NCI-H524 (cell line): Measurements from ENCODE around the gene HTRA2.
A peak's percentile ranks its signal among the peaks of the same experiment; 100 is the strongest.

Experiments
- DNase-seq, 2 experiments: peaks; one replicate each; lab custom pipeline; 2025; lab: John Stamatoyannopoulos, UW

Gene HTRA2

DNA sequence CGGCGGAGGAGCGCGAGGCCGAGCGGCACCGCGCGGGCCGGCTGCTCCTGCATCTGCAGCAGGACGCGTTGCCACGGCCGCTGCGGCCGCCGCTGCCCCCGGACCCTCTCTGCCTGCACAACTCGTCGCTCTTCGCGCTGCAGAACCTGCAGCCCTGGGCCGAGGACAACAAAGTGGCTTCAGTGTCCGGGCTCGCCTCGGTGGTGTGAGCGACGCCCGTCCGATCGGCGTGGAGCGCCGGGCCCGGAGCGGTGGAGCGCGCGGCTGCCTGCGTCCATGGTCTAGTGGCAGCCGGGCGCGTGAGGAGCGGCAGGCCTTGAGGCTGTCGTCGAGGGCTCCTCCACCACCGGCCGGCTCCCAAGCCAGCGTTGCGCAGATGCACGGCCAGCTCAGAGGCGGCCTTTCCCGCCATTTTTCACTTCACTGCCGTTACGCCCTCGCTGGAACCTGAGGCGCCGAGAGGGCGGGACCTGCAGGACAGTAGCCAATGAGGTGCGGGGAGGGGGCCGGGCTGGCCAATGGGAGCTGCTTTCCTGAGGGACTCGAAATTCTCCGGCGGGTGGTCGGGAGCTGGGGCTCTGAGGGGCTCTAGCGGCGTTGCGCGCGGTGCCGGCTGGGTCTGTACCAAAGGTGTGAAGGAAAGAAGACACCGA lies 13.6 kb upstream of the HTRA2 start:
- DNase-seq, result peak in 1 of 2 experiments; percentile 18

DNA sequence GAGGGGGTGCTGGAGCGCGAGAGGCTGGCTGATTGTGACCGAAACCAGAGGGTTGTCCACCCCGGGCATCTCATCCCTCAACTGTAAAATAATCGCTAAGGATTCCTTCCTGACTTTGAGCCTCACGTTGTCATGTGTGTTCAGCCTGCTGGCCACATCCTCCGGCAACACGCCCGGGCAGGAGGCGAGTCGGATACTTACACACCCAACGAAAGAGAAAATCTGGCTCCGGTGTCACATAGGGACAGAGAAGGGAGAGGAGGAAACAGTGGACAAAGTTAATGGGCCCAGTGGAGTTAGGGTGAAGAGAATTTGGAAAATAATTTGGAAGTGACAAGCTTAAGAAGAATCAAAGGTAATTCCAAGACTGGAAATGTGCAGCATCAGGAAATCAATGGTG lies 13.1 kb upstream of the HTRA2 start:
- DNase-seq, result no peak

DNA sequence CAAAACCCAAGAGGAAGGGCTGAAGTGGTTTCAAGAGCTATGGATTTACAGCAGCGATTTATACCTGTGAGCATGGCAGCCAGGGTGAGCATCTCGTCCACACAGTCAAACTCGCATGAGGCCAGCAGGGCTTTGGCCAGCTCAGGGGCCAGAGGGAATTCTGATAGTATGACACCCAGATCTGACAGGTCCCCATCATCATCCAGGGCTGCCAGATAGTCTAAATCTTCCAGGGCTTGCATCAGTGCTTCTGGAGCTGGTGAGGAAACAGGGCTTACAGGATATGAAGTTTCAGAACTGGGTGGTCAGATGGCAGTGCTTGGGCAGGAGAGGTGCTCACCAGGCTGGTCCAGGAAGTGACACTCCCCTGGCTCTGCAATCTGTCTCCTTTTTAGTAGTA lies 7.2 kb upstream of the HTRA2 start:
- no peak for DNase-seq

DNA sequence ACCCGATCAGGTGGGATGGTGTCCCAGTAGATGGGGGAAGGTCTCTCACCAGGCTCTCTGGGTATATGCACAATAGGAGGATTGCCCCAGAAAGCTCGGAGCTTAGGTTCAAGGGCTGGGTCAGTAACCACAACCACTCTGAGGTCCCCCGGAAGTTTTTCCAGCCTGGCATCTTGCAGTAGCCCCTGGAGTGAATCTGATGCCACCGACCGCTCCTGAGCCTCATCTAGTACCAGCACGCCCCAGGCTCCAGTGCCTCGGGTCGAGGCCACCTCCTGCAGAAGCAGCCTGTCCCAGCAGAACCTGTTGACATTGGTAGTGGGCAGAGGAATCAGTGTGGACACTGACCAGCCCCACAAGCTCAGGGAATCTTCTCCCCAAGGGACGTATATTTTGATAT lies 5.7 kb upstream of the HTRA2 start:
- DNase-seq, result no peak

DNA sequence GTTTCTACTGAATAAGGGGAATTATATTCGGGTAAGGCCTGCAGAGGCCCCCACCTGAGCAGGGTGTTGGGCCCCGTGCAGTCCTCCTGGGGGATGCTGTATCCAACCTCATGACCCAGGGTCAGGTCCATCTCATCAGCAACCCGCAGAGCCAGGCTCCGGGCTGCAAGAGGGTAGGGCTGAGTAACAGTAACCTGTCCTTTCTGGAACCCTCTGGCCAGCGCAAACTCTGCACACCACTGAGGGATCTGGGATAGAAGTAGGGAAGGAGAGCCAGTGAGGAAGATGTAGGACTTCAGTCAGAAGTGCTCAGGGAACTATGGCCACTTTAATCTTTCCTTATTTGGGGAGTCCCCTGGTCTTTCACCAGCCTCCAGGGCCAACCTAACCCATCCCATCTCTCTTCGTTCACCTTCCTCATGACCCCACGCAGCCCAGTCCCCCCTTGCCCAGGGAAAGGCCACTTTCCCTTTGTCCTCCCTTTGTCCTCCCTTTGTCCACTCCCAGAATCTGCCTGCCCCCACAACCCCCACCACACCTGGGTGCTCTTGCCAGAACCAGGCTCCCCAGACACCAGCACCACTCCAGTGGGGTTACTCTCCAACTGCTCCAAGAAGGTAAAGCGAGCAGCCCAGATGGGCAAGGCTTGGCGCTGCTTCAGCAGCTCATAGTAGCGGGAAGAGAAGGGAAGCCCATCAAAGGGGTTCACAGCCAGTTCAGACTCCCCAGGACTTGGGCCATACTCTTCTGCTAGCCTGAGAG lies 4.6 kb upstream of the HTRA2 start:
- no peak for DNase-seq

DNA sequence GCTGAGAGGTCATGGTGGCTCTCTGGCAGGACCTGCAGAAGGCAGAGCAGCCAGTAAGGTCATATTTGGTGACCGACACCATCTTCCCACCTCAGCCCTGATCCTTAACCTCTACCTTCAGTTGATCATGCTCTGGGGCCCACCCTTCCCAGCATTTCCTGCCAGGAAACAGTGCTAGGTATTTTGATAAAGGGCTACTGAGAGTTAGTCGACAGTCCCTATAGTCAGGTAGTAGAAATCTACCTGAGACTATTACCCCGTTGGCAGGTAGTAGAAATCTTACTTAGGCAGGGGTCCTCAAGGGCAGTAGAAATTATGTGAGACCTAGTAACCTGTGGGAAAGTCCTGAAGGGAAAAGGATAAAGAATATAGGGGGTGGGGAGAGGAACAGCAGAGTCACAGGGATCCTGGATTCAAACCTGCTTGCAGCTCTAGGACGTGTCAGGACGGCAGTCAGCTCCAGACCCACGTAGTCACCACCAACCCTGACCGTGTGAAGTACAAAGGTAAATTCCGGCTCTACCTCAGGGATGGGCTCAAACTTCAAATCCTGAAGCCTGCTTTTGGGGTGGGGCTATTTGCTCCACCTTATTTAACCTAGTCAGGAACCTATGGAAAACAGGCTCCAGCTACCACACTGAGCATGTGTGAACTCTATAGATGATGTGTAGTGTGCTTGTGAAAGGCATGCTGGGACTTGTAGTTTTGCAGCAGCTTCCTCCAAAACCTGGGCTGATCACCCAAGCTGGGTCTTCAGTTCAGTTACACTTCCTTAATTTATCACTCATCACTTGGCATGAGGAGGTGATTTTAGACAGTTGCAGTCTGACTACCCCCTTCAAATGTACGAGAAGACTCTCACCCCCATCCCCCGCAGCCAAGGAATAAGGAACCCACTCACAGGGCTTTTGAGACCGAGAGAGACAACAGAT lies 3.8 kb upstream of the HTRA2 start, which contains the start of gene DQX1:
Gene DQX1 (minus strand): TSS at position 515 of the 932 bp plus-strand sequence. CDS start 502 bp downstream, at position 13.
- peak in 1 of 2 experiments; percentile 20 for DNase-seq

DNA sequence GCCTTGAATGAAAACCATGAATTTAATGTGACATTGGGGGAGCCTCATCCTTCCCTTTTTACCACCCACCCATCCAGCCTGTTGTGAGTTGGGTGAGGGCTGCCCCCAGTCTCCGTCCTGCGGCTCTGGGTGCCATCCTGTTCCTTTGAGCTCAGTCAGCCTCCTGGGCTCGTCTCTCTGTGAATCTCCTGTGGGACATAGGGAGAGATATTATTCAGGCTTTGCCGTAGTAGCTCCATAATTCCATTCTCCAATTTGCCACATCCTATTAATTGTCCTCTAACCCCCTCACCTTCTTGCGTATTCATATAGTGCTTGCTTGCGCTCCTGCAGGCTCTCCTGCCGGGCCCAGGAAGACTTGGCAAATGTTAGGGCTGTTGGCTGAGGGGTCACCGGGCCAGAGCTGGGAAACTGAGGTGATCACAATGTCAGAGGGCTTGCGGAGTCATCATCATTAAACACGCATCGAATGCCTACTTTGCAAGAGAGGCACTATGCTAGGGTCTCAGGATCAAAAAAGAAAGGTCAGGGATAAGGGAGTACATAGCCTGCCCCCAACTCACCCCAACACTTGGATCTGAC lies 3.0 kb upstream of the HTRA2 start:
- DNase-seq, result no peak

DNA sequence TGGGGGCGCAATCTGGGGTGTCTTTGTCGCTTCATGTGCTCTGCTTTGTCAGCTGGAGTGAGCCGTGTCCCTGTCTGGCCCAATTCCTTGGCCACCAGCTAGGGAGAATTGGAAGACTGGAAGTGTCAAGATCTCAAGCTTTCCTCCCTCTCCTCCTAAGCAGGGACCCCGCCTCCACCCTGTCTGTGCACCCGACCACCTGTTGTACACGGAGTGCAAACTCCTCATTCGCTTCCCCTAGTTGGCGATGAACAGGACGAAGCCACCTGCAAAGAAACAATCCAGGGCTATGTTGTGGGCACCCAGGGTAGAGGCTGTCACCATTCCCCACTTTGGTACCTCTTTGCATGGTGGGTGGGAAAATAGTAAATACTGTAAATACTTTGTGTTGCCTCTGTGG lies 2.0 kb upstream of the HTRA2 start:
- DNase-seq, result no peak

DNA sequence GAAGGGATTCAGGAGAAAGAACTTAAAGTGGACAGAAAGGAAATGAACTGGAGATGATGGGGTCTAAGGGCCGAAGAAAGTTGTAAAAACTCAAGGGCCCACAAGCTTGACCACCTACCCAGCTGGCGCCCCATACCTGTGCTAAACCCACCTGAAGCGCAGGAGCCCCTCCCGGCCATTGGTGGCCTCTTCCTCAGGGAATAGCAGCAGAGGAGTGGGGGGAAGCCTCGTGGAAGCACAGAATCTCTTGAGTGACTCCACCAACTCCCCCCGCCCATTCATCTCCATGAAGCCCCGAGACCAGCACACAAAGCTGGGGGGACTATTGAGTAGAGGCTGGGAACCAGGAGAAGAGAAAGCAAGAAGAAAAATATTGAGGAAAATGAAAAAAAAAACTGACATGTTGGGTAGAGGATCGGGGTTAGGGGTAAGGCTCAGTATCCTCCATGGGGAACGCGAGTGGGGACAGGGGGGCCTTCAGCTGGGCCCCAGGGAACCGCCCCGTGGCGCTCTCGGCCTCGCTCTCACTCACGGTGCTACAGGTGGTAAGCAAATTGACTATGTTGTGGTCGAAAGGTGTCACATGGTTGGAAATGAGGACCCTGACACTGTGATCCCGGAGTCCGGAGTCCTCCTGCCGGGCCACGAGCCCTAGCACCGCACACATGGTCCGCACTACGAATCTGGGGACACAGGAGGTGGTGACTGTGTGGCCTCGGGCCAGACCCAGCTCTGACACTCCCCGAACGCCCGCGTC lies 955 bp upstream of the HTRA2 start:
- DNase-seq, result no peak

DNA sequence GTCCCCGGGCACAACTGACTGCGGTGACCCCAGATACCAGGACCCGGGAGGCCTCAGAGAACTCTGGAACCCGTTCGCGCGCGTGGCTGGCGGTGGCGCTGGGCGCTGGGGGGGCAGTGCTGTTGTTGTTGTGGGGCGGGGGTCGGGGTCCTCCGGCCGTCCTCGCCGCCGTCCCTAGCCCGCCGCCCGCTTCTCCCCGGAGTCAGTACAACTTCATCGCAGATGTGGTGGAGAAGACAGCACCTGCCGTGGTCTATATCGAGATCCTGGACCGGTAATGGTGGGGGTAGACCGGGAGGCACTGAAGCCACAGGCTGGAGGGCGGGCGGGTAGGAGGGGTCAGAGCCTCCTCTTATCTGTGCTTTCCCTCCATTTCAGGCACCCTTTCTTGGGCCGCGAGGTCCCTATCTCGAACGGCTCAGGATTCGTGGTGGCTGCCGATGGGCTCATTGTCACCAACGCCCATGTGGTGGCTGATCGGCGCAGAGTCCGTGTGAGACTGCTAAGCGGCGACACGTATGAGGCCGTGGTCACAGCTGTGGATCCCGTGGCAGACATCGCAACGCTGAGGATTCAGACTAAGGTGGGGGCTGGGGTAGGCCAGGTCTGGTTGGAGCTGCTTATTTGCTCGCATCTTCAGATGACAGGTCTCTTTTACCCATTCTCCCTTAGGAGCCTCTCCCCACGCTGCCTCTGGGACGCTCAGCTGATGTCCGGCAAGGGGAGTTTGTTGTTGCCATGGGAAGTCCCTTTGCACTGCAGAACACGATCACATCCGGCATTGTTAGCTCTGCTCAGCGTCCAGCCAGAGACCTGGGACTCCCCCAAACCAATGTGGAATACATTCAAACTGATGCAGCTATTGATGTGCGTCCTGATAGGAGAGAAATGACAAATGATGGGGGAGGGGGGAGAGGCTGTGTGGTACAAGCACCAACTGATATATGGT lies 780 bp downstream of the HTRA2 start:
- DNase-seq, result peak in 1 of 2 experiments; percentile 30

DNA sequence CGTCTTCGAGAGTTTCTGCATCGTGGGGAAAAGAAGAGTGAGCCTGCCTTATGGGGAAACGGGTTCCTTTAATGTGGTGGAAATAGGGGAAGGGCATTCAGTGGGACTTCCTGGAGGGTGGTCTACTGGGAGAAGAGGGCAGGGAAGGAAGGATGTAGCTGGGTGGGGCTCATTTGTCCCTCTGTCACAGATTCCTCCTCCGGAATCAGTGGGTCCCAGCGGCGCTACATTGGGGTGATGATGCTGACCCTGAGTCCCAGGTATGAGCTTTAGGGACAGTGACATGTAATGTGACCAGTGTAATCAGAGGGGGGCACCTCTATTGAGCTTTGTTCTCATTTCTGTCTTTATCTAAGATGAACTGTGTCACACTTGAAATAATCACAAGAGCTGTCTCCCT lies 1.9 kb downstream of the HTRA2 start:
- no peak for DNase-seq

DNA sequence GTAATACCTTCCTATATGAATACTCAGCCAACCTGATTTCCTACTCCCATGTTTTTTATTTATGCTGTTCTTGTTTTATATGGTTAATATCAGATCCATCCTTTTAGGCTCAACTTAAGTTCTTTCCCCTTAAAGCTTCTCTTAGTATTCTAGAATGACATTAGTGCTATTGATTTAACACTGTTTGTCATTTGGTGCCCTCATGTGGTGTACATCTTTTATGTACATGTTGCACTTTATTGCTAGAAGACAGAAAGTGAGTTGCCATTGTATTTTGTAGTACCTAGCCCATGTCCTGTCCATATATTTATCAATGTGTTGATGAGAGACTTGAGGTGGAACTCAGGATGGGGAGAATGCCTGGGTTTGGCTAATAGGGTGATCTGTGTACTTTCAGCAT lies 2.5 kb downstream of the HTRA2 start:
- DNase-seq, result peak in 1 of 2 experiments; percentile 70

DNA sequence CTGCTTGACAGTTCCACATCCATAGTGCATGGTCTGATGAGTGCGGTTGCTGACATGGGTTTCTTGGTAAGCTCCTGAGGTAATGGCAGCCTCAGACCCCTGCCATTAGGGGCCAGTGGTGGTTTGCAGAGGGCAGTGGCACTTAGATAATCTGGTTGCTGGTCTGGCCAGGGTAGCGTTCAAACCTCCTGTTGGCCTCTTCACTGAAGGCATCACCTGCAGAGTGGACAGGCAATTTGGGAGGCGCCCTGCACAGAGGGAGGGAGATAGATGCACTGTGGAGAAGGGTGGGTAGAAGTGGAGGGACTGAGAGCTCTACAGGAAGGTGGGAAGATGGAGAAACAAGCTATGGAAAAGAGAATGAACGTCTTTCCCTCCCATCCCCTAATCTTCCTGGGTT lies 3.7 kb downstream of the HTRA2 start:
- DNase-seq, result no peak

DNA sequence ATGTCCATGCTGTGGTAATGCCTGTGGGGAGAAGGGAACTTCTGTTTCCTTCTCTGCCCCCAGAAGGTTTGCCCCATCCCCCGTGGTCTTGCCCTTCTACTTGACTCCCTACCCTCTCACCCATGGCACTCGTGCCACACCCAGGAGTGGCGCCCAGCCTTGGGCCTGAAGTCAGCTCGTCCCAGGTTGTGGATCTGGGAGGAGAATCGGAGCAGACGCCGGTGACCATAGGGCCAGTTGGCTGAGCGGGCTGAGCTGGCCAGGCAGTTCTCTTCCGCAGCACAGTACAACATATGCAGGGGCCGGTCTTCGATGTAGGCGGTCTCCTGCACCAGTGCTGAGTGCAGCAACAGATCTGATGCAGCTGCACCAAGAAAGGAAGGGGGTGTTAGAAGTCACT lies 4.7 kb downstream of the HTRA2 start:
- DNase-seq, result no peak

DNA sequence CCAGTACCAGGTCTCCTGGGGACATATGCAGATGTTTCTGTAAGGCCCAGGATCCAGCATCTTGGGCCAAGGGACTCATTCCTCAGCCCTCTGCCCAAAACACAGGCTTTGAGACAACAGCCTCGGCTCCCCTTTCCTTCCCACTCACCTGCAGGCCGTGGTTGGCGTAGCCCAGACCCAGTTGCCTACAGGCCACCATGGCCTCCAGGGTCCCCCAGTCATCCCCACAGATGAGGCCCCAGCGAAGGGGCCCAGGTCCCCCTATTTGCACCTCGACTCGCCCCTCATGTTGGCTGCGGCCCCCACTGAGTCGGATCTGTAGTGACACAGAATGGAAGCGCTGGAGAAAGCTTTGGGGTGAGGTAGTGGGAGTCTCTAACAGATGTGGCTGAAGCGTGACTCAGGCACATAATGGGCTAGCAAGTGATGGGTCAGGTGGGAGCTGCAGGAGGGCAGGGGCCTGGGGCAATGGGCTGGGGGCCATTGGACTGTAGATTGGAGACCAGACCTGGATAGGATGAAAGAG lies 5.8 kb downstream of the HTRA2 start:
- no peak for DNase-seq

DNA sequence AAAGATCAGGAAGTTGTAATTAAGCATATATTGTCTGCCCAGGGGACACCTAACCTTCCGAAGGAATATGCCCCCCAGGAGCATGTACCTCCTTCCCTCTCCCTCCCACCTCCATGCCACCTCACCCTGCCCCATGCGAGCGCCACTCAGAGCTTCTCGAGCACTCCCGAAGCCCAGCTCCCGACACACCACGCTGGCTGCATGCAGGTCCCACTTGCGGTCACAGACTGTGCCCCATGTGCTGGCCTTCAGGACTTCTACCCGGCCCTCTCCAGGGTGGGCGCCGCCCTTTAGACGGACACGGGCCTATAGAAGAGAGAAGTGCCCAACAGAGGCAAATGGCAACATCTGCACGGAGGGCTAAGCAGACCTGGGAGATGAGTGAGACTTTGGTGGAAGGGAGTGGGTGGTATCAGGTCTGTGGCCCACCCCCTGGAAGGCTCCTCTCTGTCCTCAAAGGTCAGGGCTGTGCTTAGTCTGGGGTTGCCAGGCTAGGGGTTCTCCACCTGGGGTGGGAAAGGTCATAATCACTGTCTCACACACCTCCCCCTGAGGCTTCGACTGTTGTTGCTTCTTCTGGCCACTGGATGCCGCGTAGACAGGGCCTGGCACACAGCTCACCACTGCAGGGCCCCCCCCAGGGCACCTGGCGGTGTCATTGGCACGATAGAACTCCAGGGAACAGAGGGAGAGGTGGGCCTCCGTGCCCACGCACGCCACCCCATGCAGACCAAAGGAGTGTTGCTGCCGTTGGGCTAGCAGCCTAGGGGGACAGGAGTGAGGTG lies 6.6 kb downstream of the HTRA2 start:
- no peak for DNase-seq

DNA sequence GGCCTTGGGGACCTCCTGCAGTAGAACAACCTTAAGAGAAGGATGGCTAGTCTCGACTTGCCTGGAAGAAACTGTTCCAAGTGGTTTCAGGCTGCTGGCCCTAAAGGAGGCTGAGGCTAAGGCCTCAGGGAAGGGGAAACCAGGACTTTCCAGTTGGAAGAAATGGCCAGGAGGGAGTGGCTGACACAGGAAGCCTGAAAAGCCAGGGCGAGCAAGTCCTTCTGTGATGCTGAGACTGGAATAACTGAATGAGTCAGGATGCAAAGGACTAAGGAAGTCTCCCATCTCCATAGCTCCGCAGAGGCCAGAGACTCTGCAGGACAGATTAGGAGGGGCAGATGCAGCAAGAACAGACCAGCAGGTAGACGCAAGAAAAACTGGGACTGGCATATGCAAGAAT lies 7.4 kb downstream of the HTRA2 start:
- no peak for DNase-seq

DNA sequence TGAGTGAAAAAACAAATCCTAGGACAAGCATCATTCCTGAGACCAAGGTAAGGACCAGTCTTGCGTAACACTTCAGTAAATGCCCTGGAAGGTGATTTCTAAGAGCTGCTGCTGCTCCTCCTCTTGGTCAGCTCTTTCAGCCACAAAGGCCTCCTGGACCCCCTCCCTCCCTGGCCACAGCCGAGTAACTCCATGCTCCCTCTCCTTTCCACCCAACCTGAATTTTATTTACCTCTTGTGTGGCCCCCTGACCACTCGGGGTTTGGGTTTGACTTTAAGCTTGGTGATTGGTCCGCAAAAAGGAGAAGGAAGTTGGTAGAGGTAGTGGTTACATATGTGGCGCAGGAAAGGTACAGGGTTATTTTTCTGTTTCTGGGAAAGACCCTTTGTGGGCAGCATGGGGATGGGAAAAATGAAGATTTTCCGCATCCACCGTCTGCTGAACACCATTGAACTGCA lies 9.2 kb downstream of the HTRA2 start:
- no peak for DNase-seq

DNA sequence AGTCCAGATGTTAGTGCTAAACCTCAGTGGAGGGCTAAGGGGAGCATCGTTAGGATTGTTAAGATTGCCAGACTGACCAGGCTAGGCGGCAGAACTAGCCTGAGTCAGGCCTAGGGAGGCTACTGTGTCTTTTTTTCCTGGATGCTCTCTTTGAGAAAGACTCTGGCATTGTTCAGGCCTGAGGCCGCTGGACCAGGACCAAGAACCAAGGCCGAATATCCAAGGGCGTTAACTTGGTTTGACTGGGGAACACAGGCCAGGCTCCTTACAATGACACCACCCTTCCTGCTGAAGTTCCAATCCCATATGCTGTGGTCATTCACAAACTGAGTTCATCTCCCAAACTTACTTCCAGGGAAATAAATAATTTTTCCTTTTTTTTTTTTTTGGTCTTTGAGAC lies 10.6 kb downstream of the HTRA2 start:
- DNase-seq, result no peak
